ENCODE results near the gene RPL22.

RPL22 gene

DNA sequence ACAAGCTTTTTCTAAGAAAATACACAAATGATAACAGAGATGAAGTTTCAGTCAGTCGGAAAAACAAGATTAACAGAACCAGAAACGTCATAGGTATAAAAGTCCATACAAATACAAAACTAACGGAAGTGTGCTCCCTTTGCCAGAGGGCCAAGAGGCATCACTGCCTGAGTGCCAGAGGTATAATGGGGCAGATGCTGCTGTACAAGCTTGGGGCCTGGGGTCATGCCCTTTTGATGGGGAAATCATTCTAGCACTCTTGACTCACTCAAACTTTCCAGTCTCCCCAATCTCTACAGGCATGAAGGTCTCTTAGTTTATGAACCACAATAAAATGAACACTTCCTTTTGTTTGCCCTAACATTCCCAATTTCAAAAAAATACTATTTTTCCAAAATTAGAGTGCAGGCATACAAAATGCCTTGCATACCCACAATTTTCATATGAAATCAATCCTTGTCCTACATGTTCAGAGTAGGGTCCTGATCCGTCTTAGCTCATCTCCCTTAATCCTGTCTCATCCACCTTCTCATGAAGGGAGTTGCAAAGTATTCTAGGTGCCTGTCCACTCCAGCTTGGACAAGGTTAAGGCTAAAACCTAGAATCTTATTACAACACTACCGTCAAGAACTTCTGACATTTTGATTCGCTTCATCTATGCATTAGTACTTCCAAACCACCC is 1.5 kb downstream of the RPL22 start:
- Mint-ChIP-seq H3K27ac (no peak overlapping the region), H3K4me1 (peaks cover 48% of the 10 kb centered on the region), H3K27me3 (ENCODE audit: low read depth, poor library complexity) (peaks cover 6% of the 10 kb centered on the region), H3K36me3 (ENCODE audit: low read depth) (peaks cover 45% of the 10 kb centered on the region), H3K4me3 (peak overlapping the region; percentile 93), H3K9me3 (no peaks in the 10 kb centered on the region)
- no peak for DNase-seq
- TF ChIP-seq CTCF (IDR thresholded peaks at IDR 0.05), result no peak

DNA sequence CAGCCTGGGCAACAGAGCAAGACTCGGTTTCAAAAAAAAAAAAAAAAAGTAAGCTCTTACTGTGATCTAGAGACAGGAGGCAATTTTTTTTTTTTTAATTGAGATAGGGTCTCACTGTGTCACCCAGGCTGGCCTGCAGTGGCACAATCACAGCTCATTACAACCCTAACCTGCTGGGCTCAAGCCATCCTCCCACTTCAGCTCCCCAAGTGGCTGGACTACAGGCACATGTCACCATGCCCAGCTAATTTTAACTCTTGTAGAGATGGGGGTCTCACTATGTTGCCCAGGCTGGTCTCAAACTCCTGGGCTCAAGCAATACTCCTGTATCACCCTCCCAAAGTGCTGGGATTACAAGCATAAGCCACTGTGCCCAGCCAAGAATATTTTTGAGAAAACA is 7.4 kb downstream of the RPL22 start:
- no peak for DNase-seq
- Mint-ChIP-seq H3K27me3 (ENCODE audit: low read depth, poor library complexity) (peaks cover 5% of the 10 kb centered on the region), H3K27ac (no peak overlapping the region), H3K4me1 (peaks cover 10% of the 10 kb centered on the region), H3K4me3 (no peak overlapping the region), H3K36me3 (ENCODE audit: low read depth) (peaks cover 64% of the 10 kb centered on the region), H3K9me3 (no peaks in the 10 kb centered on the region)
- TF ChIP-seq CTCF (IDR thresholded peaks at IDR 0.05), result no peak

GRCh38 chr1:6188466-6188865 is 10.9 kb downstream of the RPL22 start:
- peaks cover 5% of the 10 kb centered on the region for H3K4me1 Mint-ChIP-seq
- no peak for TF ChIP-seq CTCF (IDR thresholded peaks at IDR 0.05)
- no peaks in the 10 kb centered on the region for H3K9me3 Mint-ChIP-seq
- DNase-seq, result no peak
- peaks cover 16% of the 10 kb centered on the region for H3K27me3 Mint-ChIP-seq (ENCODE audit: low read depth, poor library complexity)
- peaks cover 63% of the 10 kb centered on the region for H3K36me3 Mint-ChIP-seq (ENCODE audit: low read depth)
- H3K27ac Mint-ChIP-seq, result no peak overlapping the region
- no peak overlapping the region for H3K4me3 Mint-ChIP-seq

- Mint-ChIP-seq H3K9me3 (peaks cover 3% of the 10 kb centered on the region), H3K27ac (no peak overlapping the region), H3K36me3 (ENCODE audit: low read depth) (peaks cover 56% of the 10 kb centered on the region), H3K4me1 (peaks cover 15% of the 10 kb centered on the region), H3K4me3 (no peak overlapping the region), H3K27me3 (ENCODE audit: low read depth, poor library complexity) (peaks cover 40% of the 10 kb centered on the region)
- DNase-seq, result no peak
- TF ChIP-seq CTCF (IDR thresholded peaks at IDR 0.05), result peak; percentile 49
These were observed 13.6 kb downstream of the RPL22 start for GRCh38 chr1:6185635-6186382.

DNA sequence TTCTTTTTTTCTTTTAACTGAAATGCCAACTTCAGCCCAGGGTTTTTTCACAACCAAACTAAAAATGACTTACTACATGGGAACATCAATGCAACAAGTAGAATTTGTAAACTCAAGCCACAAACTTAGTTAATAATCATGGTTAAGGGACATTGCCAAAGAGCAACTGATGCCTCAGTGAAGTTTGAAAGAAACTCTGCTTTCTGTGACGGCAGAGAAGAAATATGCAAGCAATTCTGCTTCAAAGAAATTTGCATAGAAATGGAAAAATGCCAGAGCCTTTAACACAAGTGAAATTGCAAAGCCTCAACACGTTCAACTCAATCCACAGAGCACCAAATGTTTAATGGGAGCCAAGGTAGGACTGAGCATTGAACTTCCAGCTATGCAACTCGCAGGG is 14.2 kb downstream of the RPL22 start:
- no peak for TF ChIP-seq CTCF (IDR thresholded peaks at IDR 0.05)
- Mint-ChIP-seq H3K9me3 (peaks cover 3% of the 10 kb centered on the region), H3K27me3 (ENCODE audit: low read depth, poor library complexity) (peaks cover 47% of the 10 kb centered on the region), H3K36me3 (ENCODE audit: low read depth) (peaks cover 50% of the 10 kb centered on the region), H3K27ac (no peak overlapping the region), H3K4me1 (peaks cover 15% of the 10 kb centered on the region), H3K4me3 (no peak overlapping the region)
- DNase-seq, result no peak

All from nephron progenitor cell (in vitro differentiated cells).